K562 (cell line): ENCODE results near the gene TMEM128. TPM values are rescaled to one million over a fixed set of nuclear protein-coding genes. Genes with fewer than 3 reads are reported as not detected.

Experiments
- ATAC-seq: fragments of 200-7000 bp; cut with Tn5 transposase; 3 replicates; pipeline ENCODE4 v1.9.1; 2020; ENCODE audit warnings: moderate library complexity
- BruUV-seq: library from RNA; stranded (reverse); fragments of 400-500 nt; replicated peaks from 2 replicates; lab custom pipeline; 2021; lab: Mats Ljungman, UMichigan
- CTCF ChIA-PET: fragments of 300-600 bp; formaldehyde crosslinking; extraction: SDS; loops from one replicate; lab custom pipeline; 2021; ENCODE audit warnings: low intra/inter-chr PET ratio; lab: Yijun Ruan, JAX
- POLR2A ChIA-PET: fragments of 300-600, 350-650 bp; sonication (Branson Sonifier 250); formaldehyde crosslinking; extraction: SDS; loops from one replicate; lab custom pipeline; 2021; ENCODE audit warnings: antibody characterized with exemption, inconsistent platforms; lab: Yijun Ruan, JAX
- DNase-seq, 4 experiments: peaks; one replicate each; pipeline versions ENCODE4 v3.0.0 to v3.0.0-alpha.2; 2011 to 2018; ENCODE audit warnings: low spot score in 3 of 4, mixed read lengths in 3 of 4; ENCODE audit errors: extremely low read depth in 1 of 4
- FAIRE-seq: peaks from 2 replicates; lab custom pipeline; 2011; peaks lifted over from hg19 to GRCh38; lab: Jason Lieb, UNC
- H2AFZ ChIP-seq: 2 replicates; pipeline ENCODE4 v1.6.0; 2011; ENCODE audit warnings: low read depth, low read length, control low read depth, inconsistent platforms
- H3K27ac ChIP-seq: fragments of 200-600 bp; 3 replicates; pipeline ENCODE4 v1.8.0; 2011; ENCODE audit warnings: low read depth, mild to moderate bottlenecking, control low read depth, inconsistent platforms, low read length, moderate library complexity, mixed read lengths; ENCODE audit errors: extremely low read depth
- H3K27me3 ChIP-seq, 2 experiments: fragments of 300-600 bp in 1 of 2; 2 replicates in 1 of 2; 3 replicates in 1 of 2; pipeline versions ENCODE4 v1.6.0 to v1.8.0; 2011; ENCODE audit warnings: inconsistent platforms in 2 of 2, low read length in 2 of 2, mild to moderate bottlenecking in 1 of 2, mixed read lengths in 1 of 2, moderate library complexity in 1 of 2; ENCODE audit not compliant: control insufficient read depth in 2 of 2, insufficient read depth in 2 of 2
- H3K36me3 ChIP-seq: fragments of 300-600 bp; 3 replicates; pipeline ENCODE4 v1.8.0; 2011; ENCODE audit warnings: mild to moderate bottlenecking, low read length, inconsistent platforms; ENCODE audit not compliant: control insufficient read depth, insufficient read depth
- H3K4me1 ChIP-seq, 2 experiments: fragments of 200-600 bp in 1 of 2; replicated peaks in 1 of 2; 2 replicates in 1 of 2; 3 replicates in 1 of 2; pipeline versions ENCODE4 v1.5.1 to v1.8.0; 2011; ENCODE audit warnings: inconsistent platforms in 2 of 2, low read length in 2 of 2, mild to moderate bottlenecking in 1 of 2, mixed read lengths in 1 of 2, moderate library complexity in 1 of 2; ENCODE audit not compliant: control insufficient read depth in 2 of 2, insufficient read depth in 2 of 2
- H3K4me2 ChIP-seq: 2 replicates; pipeline ENCODE4 v1.6.1; 2011; ENCODE audit warnings: low read length, control low read depth, inconsistent platforms, mixed read lengths; ENCODE audit not compliant: insufficient read depth
- H3K4me3 ChIP-seq: fragments of 200-600 bp; sonication (generic), shearing (Covaris generic); 2 replicates; pipeline ENCODE4 v1.5.1; 2016; ENCODE audit warnings: control low read depth, inconsistent platforms
- H3K79me2 ChIP-seq: fragments of 200-600 bp; 3 replicates; pipeline ENCODE4 v1.8.0; 2011; ENCODE audit warnings: low read length, inconsistent platforms; ENCODE audit not compliant: control insufficient read depth, insufficient read depth
- H3K9ac ChIP-seq, 2 experiments: 2 replicates each; pipeline versions ENCODE4 v1.6.0 to v1.6.1; 2011; ENCODE audit warnings: low read depth in 2 of 2, low read length in 2 of 2, control low read depth in 1 of 2, inconsistent platforms in 1 of 2, mild to moderate bottlenecking in 1 of 2, mixed read lengths in 1 of 2; ENCODE audit not compliant: insufficient read depth in 1 of 2
- H3K9me1 ChIP-seq: one replicate; pipeline ENCODE4 v1.6.0; 2011; ENCODE audit warnings: inconsistent platforms, mild to moderate bottlenecking, low read length, moderate library complexity; ENCODE audit not compliant: control insufficient read depth, insufficient read depth
- H3K9me3 ChIP-seq: replicated peaks from 2 replicates; pipeline ENCODE4 v1.5.1; 2011; ENCODE audit warnings: low read depth, low read length, inconsistent platforms; ENCODE audit not compliant: control insufficient read depth, insufficient read depth
- H4K20me1 ChIP-seq: replicated peaks from 2 replicates; pipeline ENCODE4 v1.6.1; 2011; ENCODE audit warnings: low read length, inconsistent platforms, mixed read lengths; ENCODE audit not compliant: control insufficient read depth, insufficient read depth
- CEBPG ChIP-seq, 3 experiments: fragments of 200-800 bp in 1 of 3; sonication (Bioruptor generic) in 1 of 3; sonication (generic) in 1 of 3; formaldehyde crosslinking in 1 of 3; IDR thresholded peaks in 2 of 3; conservative IDR thresholded peaks in 1 of 3; 2 replicates each; pipeline versions ENCODE4 v1.6.1 to v1.8.0; 2016 to 2022; ENCODE audit warnings: missing compliant biosample characterization in 2 of 3, missing genetic modification characterization in 2 of 3, mild to moderate bottlenecking in 1 of 3, missing genetic modification reagents in 1 of 3
- CREB1 ChIP-seq, 2 experiments: sonication (generic) in 1 of 2; formaldehyde crosslinking in 1 of 2; IDR thresholded peaks; 2 replicates each; pipeline versions ENCODE4 v1.6.1 to v1.8.0; 2012 to 2022; ENCODE audit warnings: inconsistent platforms in 1 of 2, mild to moderate bottlenecking in 1 of 2, missing genetic modification reagents in 1 of 2, moderate library complexity in 1 of 2
- HDAC8 ChIP-seq: fragments of 450-650 bp; IDR thresholded peaks from 2 replicates; pipeline ENCODE4 v1.6.1; 2016; ENCODE audit warnings: mild to moderate bottlenecking, missing genetic modification characterization, moderate library complexity, missing compliant biosample characterization
- HNRNPK ChIP-seq: fragments of 200-400 bp; formaldehyde crosslinking; IDR thresholded peaks from one replicate; pipeline ENCODE4 v1.6.1; 2018; ENCODE audit warnings: mild to moderate bottlenecking, low read depth, low read length; ENCODE audit not compliant: poor library complexity, severe bottlenecking
- MNT ChIP-seq, 2 experiments: fragments of 450-650 bp; conservative IDR thresholded peaks; 2 replicates each; pipeline ENCODE4 v1.6.1; 2017; ENCODE audit warnings: mild to moderate bottlenecking in 2 of 2, moderate library complexity in 2 of 2
- POLR2AphosphoS5 ChIP-seq: IDR thresholded peaks from 2 replicates; pipeline ENCODE4 v1.6.1; 2011; ENCODE audit warnings: mild to moderate bottlenecking, low read depth, low read length, moderate library complexity; ENCODE audit not compliant: control insufficient read depth, insufficient read depth
- POLR3A ChIP-seq: IDR thresholded peaks from 2 replicates; pipeline ENCODE4 v1.6.1; 2011; ENCODE audit warnings: borderline replicate concordance, mild to moderate bottlenecking, moderate library complexity; ENCODE audit not compliant: insufficient read length, insufficient read depth; ENCODE audit errors: extremely low read depth
- RBM25 ChIP-seq: fragments of 200-400 bp; formaldehyde crosslinking; IDR thresholded peaks from 2 replicates; pipeline ENCODE4 v1.6.1; 2018; ENCODE audit warnings: low read length, low read depth, moderate library complexity; ENCODE audit not compliant: severe bottlenecking
- ZNF23 ChIP-seq: fragments of 250-450 bp; sonication (Bioruptor Pico); IDR thresholded peaks from 2 replicates; pipeline ENCODE4 v1.4.0; 2020; ENCODE audit warnings: mild to moderate bottlenecking
- WGBS: fragments of 100-300 bp; shearing (Covaris generic); methylation state at CpG from one replicate; pipeline ENCODE4 v1.1.6; 2016; ENCODE audit warnings: low coverage, mixed read lengths; ENCODE audit not compliant: insufficient coverage; ENCODE audit errors: missing lambda C conversion rate; 5-methylcytosine and 5-hydroxymethylcytosine counted together
- in situ Hi-C: fragments of 300-500 bp; cut with MboI; formaldehyde crosslinking; loops from 4 replicates; pipeline ENCODE4 v1.15.0; 2018; ENCODE audit warnings: inconsistent platforms, mixed read lengths
- intact Hi-C: fragments of 100-400 bp; cut with micrococcal nuclease; formaldehyde crosslinking; loops from 2 replicates; pipeline ENCODE4 v1.14.2; 2022
- polyA plus RNA-seq, 8 experiments: library from polyadenylated mRNA; depleted of rRNA in 4 of 8; stranded (reverse) in 5 of 8; unstranded in 3 of 8; fragments of >200 nt; fragmentation: Nextera tagmentation in 2 of 8; fragmentation: Illumina TruSeq in 1 of 8; extraction: Ambion mirVana in 2 of 8; extraction: Trizol in 1 of 8; gene quantifications; 2 replicates each; pipeline versions ENCODE4 v1.2.1 to v1.2.3, GENCODE V29; 2011 to 2014; ENCODE audit warnings: inconsistent platforms in 1 of 8, missing spikeins in 1 of 8
- total RNA-seq, 7 experiments: library from RNA; depleted of rRNA in 6 of 7; stranded (reverse); fragments of >200 nt in 6 of 7; fragmentation: Illumina TruSeq in 2 of 7; extraction: Trizol in 2 of 7; gene quantifications; 2 replicates each; pipeline versions ENCODE4 v1.2.1 to v1.2.3, GENCODE V29; 2011 to 2021; ENCODE audit warnings: low replicate concordance in 1 of 7
- TF ChIP-seq, protein P1 (sequence below), 2 experiments: fragments of 450-650 bp; IDR thresholded peaks; 2 replicates each; pipeline ENCODE4 v1.6.1; 2016

Gene TMEM128
- total and polyA plus RNA-seq, 9 of the 15 experiments (the other 6 are each of a cell fraction or from before 2014, with no cell fraction given): 9.1 to 40.0 (median 14.3) TPM

DNA sequence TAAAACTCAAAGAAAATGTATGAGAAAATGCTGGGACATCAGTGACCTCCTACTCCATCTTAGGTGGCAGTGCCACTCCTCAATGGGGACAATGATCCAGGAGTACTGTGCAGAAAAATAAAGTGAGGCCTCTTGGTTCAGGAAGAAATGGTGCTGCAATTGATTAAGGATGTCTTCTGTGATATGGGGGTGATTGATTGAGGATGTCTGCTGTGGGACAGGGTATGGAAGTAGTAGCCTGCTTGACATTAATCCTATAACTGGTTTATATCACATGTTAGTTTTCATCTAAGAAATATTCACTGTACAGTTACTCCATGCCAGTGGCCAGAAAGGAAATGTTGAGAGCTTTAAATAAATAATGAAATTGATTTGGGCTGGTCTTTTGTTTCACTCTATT lies 41.8 kb downstream of the TMEM128 start (continued):
- TF ChIP-seq RBM25 (peak; percentile 25), HDAC8 (tag) (no peak), ZNF23 (CRISPR knock-in tag) (peak; percentile 99), POLR3A (no peak), HNRNPK (no peak), CREB1 (IDR thresholded peaks at IDR 0.05) (no peak), CREB1 (CRISPR knock-in tag; IDR thresholded peaks at IDR 0.05) (no peak)
- TF ChIP-seq, protein P1, sequence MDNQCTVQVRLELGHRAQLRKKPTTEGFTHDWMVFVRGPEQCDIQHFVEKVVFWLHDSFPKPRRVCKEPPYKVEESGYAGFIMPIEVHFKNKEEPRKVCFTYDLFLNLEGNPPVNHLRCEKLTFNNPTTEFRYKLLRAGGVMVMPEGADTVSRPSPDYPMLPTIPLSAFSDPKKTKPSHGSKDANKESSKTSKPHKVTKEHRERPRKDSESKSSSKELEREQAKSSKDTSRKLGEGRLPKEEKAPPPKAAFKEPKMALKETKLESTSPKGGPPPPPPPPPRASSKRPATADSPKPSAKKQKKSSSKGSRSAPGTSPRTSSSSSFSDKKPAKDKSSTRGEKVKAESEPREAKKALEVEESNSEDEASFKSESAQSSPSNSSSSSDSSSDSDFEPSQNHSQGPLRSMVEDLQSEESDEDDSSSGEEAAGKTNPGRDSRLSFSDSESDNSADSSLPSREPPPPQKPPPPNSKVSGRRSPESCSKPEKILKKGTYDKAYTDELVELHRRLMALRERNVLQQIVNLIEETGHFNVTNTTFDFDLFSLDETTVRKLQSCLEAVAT (IDR thresholded peaks at IDR 0.05): peak in 1 of 2 experiments; percentile 98; a peak in 2 of 4 replicates

DNA sequence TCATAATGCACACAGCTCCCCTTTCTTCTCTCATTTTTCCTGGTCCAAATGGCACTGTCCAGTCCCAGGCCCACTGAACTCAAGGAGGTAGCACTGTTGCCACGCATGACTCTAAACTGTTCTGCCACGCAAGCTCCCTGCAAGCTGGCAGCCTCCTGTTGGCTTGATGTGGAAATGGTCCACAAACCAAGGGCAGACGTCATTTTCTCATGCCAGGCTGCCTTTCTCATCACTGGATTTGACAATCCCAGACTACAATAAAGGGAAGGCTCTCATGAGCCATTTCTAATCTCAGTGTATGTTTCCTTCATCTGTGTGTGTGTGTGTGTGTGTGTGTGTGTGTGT lies 43.6 kb downstream of the TMEM128 start:
- Histone ChIP-seq H3K27ac (no peak overlapping the region), H3K4me1 (no peaks in the 10 kb centered on the region; a peak in 1 of 5 replicates), H3K9me1 (no peaks in the 10 kb centered on the region), H2AFZ (no peak overlapping the region), H3K36me3 (no peaks in the 10 kb centered on the region), H3K4me2 (no peak overlapping the region), H3K4me3 (no peak overlapping the region), H3K27me3 (peaks cover 2 to 23% of the 10 kb centered on the region in 2 experiments; a peak in 2 of 5 replicates), H3K9me3 (no peaks in the 10 kb centered on the region), H3K79me2 (no peaks in the 10 kb centered on the region), H3K9ac (no peak overlapping the region), H4K20me1 (no peaks in the 10 kb centered on the region)
- ATAC-seq: no peak
- no peak for FAIRE-seq
- ChIA-PET POLR2A (no interaction called here), CTCF (no interaction called here)
- TF ChIP-seq POLR2AphosphoS5 (no peak), MNT (conservative IDR thresholded peaks at IDR 0.05) (no peak), CEBPG (CRISPR knock-in tag; IDR thresholded peaks at IDR 0.05) (no peak), CEBPG (tag; conservative IDR thresholded peaks at IDR 0.05 in 1 of 2, IDR thresholded peaks at IDR 0.05 in 1 of 2) (no peak)
- WGBS: 3% methylated on average over 3 of the region's 3 CpGs
- BruUV-seq: no TSS peak
- no peak for DNase-seq
- in situ Hi-C loops (no loop called here), intact Hi-C loops (no loop called here)
